Cardiac fibroblast (primary cell): Measurements from ENCODE around the gene CAPZA2.
A peak's percentile ranks its signal among the peaks of the same experiment; 100 is the strongest.

ENCODE experiments used
- DNase-seq, 2 donors: peaks; one replicate each; pipeline versions ENCODE4 v3.0.0 to v3.0.0-alpha.2; 2010; ENCODE audit warnings: low read depth in 2 of 2
- H3K4me3 ChIP-seq, 2 donors: replicated peaks in 1 of 2; 1 replicate in 1 of 2; 2 replicates in 1 of 2; pipeline ENCODE4 v1.5.1; 2011; ENCODE audit warnings: low read depth in 2 of 2, low read length in 2 of 2, mild to moderate bottlenecking in 2 of 2, moderate library complexity in 1 of 2
- CTCF ChIP-seq: IDR thresholded peaks from one replicate; pipeline ENCODE4 v1.5.1; 2011; ENCODE audit warnings: low read depth, mild to moderate bottlenecking, low read length, inconsistent platforms

Gene CAPZA2

DNA sequence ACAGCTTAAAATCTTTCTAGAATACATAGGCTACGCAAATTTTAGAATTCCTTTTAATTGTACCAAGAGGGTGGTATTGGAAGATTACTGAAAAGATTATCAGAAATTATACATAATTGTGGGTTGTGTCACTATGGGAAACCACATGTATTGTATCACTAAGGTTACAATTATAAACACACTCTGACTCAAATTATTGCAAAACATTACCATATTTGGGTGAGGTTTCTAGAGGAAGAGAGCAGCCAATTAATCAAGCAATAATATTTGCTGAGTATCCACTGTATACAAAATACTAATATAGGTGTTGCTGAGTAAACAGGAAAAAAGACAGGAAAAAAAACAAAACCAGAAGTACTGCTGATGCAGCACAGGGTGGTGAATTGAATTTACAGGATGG, 3.1 kb upstream of the CAPZA2 start:
- H3K4me3 ChIP-seq: no peak overlapping the region
- TF ChIP-seq CTCF: no peak
- peak; percentile 78 to 87 for DNase-seq

- no peak for TF ChIP-seq CTCF
- peak overlapping the region in 1 of 2 donors; percentile 27 for H3K4me3 ChIP-seq
- no peak for DNase-seq
Observed at GRCh38 chr7:116861717-116862116, 670 bp upstream of the CAPZA2 start.

GRCh38 chr7:116862951-116863670, 724 bp downstream of the CAPZA2 start:
- TF ChIP-seq CTCF: no peak
- peak; percentile 33 to 38 for DNase-seq
- H3K4me3 ChIP-seq: peak overlapping the region; percentile 78 to 93

GRCh38 chr7:116863936-116864500, 1.6 kb downstream of the CAPZA2 start:
- no peak for TF ChIP-seq CTCF

DNA sequence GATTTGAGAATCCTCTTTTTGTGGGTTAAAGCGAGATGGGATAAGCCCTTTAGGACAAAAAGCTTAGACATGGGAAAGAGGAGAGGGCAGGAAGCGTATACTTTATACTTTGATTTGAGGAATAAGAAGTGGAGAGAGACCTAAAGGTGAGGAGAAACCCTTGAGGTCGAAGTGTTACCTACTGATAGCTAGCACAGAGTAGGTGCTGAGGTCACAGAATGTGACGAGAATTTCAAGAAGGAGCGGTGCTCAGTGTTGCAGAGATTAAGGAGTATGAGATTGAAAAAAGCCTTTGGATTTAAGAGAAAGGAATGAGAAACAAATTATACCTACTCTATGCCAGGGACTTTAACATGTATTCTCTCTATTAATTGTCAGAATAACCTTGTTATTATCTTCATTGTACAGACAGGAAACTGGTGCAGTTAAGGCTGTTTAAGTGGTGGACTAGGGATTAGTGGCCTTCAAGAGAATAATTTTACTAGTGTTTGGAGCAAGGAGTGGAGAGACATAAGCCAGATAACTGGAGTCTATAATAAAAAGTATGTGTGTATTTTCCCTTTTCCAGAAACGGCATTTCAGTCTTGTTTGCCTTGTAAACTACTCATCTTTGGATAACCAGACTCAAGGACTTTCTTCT, 8.8 kb downstream of the CAPZA2 start:
- no peak overlapping the region for H3K4me3 ChIP-seq
- no peak for DNase-seq
- TF ChIP-seq CTCF: no peak

More at GRCh38 chr7:116863936-116864500, 1.6 kb downstream of the CAPZA2 start:
- DNase-seq: no peak
- H3K4me3 ChIP-seq: peak overlapping the region; percentile 78 to 93

DNA sequence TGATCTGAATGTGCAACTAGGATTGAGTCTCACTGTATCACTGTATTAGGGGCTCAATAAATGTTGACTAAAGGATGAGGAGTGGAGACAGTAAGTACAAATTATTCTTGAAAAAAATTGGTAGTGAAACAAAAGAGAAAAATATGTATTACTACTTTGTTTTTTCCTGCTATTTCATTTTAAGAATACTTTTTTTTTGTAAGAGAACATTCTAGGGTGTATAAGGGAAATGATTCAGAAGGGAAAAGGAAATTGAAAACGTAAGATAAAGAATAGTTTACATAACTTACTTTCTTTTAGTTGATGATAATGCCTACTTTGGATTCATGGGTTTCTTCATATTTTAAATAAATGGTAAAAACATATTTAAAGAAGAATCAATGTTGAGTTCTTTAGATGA, 9.6 kb downstream of the CAPZA2 start:
- H3K4me3 ChIP-seq: no peak overlapping the region
- no peak for TF ChIP-seq CTCF
- DNase-seq: peak; percentile 49 to 57
